Measurements from ENCODE around the gene ZNF555.

DNA sequence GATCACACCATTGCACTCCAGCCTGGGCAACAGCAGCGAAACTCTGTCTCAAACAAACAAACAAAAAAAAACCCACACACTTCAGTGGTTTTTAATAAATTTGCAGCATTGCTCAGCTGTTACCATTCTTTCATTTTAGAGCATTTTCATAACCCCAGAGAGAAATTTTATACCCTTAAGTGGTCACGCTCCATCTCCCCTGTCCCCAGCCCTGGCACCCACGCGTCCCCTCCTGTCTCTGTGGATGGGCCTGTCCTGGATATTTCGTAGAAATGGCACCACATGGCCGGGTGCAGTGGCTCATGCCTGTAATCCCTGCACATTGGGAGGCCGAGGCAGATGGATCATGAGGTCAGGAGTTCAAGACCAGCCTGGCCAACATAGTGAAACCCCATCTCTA, 48.1 kb upstream of the ZNF555 start:
- TF ChIP-seq, protein P1, sequence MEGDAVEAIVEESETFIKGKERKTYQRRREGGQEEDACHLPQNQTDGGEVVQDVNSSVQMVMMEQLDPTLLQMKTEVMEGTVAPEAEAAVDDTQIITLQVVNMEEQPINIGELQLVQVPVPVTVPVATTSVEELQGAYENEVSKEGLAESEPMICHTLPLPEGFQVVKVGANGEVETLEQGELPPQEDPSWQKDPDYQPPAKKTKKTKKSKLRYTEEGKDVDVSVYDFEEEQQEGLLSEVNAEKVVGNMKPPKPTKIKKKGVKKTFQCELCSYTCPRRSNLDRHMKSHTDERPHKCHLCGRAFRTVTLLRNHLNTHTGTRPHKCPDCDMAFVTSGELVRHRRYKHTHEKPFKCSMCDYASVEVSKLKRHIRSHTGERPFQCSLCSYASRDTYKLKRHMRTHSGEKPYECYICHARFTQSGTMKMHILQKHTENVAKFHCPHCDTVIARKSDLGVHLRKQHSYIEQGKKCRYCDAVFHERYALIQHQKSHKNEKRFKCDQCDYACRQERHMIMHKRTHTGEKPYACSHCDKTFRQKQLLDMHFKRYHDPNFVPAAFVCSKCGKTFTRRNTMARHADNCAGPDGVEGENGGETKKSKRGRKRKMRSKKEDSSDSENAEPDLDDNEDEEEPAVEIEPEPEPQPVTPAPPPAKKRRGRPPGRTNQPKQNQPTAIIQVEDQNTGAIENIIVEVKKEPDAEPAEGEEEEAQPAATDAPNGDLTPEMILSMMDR (IDR thresholded peaks at IDR 0.05) = no peak
- TF ChIP-seq POLR2A (IDR thresholded peaks at IDR 0.05) (no peak), EP300 (IDR thresholded peaks at IDR 0.05) (no peak)
